ENCODE data around the gene R3HDM2.
"Not testable (repeated sequence)": the region's sequence is repeated elsewhere in the genome, so short reads cannot be mapped to it uniquely, and the experiment has no call there.

DNA sequence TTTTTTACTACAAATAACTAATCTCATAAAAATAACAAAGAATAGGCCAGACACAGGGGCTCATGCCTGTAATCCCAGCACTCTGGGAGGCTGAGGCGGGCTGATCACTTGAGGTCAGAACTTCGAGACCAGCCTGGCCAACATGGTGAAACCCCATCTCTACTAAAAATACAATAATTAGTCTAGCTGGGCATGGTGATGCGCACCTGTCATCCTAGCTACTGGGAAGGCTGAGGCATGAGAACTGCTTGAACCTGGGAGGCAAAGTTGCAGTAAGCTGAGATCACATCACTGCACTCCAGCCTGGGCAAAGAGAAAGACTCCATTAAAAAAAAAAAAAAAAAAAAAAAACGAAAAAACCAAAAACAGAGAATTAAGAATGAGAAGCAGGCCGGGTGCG is 16.7 kb downstream of the R3HDM2 start:
- TF ChIP-seq, protein P1, sequence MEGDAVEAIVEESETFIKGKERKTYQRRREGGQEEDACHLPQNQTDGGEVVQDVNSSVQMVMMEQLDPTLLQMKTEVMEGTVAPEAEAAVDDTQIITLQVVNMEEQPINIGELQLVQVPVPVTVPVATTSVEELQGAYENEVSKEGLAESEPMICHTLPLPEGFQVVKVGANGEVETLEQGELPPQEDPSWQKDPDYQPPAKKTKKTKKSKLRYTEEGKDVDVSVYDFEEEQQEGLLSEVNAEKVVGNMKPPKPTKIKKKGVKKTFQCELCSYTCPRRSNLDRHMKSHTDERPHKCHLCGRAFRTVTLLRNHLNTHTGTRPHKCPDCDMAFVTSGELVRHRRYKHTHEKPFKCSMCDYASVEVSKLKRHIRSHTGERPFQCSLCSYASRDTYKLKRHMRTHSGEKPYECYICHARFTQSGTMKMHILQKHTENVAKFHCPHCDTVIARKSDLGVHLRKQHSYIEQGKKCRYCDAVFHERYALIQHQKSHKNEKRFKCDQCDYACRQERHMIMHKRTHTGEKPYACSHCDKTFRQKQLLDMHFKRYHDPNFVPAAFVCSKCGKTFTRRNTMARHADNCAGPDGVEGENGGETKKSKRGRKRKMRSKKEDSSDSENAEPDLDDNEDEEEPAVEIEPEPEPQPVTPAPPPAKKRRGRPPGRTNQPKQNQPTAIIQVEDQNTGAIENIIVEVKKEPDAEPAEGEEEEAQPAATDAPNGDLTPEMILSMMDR (IDR thresholded peaks at IDR 0.05 in 8 of 11, conservative IDR thresholded peaks at IDR 0.05 in 3 of 11), result not testable (repeated sequence)
- TF ChIP-seq POLR2A, POLR2AphosphoS5 (IDR thresholded peaks at IDR 0.05): not testable (repeated sequence)
